ENCODE data around the gene PRMT1.
"Not testable (repeated sequence)": the region's sequence is repeated elsewhere in the genome, so short reads cannot be mapped to it uniquely, and the experiment has no call there.

The PRMT1 gene

DNA sequence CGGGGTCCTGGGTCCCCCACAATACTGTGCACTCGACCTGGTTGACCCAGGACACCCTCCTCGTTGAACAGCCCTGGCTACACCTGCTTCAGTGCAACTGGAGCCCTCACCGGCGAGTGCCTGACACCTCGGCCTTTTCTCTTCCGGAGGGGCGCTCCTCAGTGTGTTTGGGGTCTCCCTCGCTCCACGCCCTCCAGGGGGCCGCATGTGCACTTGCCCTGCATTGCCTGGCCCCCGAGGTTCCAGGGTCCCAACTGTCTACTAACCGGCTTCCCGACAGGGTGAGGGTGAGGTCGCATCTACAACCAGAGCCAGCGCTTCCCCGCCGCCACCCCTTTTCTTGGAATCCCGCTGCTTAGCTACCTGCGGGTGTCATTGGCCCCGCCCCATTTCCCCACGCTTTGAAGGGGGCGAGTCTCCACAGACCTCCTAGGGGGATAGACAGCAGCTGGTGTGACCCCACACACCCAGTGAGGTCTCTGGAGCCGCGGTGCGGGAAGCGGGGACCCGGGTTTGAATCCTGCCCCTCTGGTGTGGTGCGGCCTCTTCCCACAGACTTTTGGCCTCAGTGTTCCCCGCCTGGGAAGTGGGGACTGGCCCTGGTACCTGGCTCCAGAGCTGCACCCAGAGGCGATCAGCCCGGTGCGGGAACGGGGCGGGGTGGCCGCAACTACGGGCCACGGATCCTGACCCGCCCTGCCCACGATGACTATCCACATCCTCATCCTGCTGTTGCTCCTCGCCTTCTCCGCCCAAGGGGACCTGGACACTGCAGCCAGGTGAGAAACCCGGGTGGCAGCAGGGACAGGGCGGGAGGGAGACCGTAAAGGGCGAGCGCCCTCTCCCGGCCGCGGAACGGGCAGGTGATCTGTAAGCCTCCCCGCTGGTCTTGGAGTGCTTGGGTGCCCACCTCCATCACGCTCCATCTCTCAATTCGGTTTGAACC is 12.3 kb downstream of the PRMT1 start, which contains the start of gene ADM5:
Gene ADM5, plus strand, starts transcription at position 462 of the 946 bp plus-strand sequence. Its CDS starts 244 bp downstream, at position 706.
- no peak for DNase-seq

DNA sequence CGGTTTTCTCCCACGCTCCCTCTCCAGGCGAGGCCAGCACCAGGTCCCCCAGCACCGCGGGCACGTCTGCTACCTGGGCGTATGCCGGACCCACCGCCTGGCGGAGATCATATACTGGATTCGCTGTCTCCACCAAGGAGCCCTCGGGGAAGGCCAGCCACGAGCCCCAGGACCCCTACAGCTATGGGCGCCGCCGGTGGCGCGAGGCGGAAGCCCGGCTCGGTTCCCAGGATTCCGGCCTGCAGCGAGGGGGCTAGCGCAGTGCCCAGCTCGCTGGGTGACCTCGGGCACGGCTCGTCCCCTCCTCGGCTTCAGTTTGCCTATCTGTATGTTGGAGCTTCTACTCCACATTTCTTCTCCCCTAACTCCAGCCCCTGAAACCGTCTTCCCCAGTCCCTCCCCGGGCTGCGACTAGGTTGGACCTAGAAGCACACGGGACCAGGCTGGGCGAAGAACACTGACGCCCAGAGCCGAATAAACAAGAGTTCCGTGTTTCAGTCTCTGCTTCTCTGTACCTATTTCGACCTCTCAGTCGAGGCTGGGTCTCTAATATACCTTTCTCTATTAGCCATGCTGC is 13.1 kb downstream of the PRMT1 start:
- DNase-seq: no peak

DNA sequence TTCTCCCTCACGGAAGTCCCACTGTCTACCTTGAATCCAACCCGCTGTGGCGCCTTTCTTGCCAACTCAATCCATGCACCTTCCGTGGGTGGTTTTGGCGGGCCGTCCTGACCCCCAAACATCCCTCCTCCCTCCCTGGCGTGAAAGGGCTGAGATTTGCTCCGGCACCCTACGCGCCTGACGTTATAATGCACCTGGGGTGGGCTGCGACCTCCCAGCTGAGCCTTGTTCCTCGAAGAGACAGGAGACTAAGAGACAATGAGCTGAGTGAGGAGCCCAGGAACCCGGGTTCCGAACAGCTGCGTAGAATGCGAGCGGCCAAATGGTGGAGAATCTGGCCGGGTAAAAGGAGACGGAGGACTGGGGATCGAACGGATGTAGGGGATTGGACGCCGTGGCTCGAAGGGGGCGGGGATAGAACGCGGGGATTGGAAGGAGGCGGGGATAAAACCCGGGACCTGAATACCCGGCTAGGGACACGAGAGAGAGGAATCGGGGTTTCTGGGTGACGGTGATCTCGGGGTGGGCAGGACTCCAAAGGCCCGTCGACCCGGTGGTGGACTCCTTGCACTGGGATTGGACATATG is 13.7 kb downstream of the PRMT1 start, which contains the start of gene CPT1C:
Gene CPT1C, plus strand, starts transcription at position 461 of the 587 bp plus-strand sequence. CDS start 1,137 bp downstream, outside the sequence.
- DNase-seq: no peak

DNA sequence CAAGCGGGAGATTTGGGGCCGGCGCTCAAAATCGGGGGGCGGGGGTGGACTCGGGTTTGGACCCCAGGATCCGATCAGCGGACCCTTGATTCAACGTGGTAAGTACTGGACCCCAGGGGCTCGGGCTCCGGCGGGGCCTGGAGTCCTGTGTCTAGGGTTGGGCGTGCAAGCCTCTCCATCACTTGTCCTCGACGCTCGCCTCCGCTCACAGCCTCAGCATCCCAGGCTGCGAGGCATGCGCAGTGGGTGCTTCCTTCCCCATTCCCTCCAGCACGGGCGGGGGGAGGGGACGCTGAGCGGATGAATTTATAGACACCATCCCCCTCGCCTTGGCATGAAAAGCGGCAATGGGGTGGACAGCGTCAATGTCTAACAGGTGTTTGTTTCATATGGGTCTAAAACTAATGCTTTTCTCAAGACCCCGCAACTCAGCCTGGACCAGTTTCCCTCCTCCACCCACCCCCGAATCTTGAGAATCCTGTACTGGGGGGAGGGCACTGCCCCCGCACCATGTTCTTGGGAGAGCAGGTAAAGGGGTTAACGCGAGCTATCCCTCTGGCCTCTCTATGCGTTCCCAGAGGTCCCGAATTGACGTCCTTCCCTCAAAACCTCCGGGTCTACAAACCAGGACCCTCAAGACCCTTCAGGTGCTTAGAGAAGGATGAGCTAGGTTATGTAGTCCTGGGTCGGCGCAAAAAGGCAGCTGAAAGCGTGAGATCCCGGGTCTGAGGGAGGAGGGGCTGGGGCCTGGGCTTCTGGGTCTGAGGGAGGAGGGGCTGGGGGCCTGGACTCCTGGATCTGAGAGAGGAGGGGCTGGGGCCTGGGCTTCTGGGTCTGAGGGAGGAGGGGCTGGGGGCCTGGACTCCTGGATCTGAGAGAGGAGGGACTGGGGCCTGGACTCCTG is 14.4 kb downstream of the PRMT1 start:
- DNase-seq: peak; percentile 29

DNA sequence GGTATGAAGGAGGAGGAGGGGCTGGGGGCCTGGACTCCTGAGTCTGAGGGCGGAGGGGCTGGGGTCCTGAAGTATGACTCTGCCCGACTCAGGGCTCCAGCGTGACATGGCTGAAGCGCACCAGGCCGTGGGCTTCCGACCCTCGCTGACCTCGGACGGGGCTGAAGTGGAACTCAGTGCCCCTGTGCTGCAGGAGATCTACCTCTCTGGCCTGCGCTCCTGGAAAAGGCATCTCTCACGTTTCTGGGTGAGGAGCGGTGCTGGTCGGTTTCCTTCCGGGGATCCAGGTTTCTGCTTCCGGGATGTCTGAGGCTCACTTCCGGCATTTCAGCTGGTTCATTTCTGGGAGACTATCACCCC is 15.1 kb downstream of the PRMT1 start:
- no peak for DNase-seq

DNA sequence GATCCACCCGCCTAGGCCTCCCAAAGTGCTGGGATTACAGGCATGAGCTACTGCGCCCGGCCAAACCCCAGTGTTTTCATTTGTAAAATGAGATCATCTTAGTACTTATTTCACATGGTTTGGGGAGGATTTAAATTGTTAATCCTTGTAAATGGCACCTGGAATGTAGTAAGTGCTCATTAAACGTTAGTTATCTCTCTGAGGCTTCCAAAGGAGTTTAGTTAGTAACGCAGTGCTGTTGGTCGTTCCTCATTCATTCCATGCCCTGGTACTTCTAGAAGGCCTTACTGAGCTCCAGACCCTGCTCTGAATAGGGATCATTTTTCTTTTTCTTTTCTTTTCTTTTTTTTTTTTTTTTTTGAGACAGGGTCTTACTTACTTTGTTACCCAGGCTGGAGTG is 19.0 kb downstream of the PRMT1 start:
- DNase-seq: no peak

DNA sequence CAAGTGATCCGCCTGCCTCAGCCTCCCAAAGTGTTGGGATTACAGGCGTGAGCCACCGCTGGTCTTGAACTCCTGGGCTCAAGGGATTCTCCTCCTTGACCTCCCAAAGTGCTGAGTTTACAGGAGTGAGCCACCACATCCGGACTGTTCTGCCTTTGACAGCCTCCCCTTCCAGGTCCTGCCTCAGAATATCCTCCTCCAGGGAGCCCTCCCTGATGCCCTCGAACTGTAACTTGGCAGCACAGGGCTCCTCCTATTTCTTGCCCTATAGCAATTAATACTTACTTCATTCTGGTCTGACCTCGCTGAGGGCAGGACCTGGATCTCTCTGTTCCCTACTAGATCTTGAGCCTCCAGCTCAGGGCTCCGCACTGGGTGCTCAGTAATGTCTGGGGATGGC is 19.8 kb downstream of the PRMT1 start:
- no peak for DNase-seq

DNA sequence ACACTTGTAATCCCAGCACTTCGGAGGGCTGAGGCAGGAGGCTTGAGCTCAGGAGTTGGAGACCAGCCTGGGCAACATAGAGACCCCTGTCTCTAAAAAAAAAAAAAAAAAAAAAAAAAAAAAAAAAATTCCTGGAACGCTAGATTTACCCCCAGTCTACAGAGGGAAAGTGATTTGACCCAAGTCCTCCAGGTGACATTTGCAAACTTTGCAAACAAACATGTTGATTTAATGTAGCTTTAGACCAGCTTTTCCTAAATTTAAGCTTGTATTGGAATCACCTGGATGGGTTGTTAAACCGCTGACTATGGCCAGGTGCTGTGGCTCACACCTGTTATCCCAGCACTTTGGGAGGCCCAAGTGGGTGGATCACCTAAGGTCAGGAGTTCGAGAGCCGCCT is 22.3 kb downstream of the PRMT1 start:
- DNase-seq: no peak

DNA sequence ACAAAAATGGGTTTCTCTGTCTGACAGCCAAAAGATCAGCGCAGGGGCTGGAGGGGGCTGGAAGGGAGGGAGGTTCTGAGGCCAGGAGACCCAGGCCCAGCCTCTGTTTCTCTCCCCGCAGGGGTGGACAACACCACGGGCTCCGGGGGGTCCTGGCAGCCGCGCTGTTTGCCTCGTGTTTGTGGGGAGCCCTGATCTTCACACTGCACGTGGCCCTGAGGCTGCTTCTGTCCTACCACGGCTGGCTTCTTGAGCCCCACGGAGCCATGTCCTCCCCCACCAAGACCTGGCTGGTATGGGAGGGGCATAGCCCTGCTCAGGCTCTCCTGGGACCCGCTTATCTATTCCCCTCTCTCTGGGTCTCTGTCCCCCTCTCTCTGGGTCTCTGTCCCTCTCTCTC is 23.5 kb downstream of the PRMT1 start:
- DNase-seq: no peak

DNA sequence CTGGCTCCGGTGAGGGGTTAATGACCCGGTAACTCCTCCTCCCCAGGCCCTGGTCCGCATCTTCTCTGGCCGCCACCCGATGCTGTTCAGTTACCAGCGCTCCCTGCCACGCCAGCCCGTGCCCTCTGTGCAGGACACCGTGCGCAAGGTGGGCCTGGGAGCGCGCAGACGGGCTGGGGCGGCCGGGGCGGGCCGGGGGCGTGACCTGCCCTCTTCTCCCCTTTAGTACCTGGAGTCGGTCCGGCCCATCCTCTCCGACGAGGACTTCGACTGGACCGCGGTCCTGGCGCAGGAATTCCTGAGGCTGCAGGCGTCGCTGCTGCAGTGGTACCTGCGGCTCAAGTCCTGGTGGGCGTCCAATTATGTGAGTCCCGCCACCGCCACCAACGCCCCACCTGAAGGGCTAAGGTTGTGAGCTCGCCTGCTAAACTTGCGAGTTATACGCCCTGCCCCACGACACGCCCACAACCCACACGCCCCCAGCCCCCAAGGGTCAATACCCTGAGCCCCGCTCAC is 24.3 kb downstream of the PRMT1 start:
- DNase-seq: no peak

DNA sequence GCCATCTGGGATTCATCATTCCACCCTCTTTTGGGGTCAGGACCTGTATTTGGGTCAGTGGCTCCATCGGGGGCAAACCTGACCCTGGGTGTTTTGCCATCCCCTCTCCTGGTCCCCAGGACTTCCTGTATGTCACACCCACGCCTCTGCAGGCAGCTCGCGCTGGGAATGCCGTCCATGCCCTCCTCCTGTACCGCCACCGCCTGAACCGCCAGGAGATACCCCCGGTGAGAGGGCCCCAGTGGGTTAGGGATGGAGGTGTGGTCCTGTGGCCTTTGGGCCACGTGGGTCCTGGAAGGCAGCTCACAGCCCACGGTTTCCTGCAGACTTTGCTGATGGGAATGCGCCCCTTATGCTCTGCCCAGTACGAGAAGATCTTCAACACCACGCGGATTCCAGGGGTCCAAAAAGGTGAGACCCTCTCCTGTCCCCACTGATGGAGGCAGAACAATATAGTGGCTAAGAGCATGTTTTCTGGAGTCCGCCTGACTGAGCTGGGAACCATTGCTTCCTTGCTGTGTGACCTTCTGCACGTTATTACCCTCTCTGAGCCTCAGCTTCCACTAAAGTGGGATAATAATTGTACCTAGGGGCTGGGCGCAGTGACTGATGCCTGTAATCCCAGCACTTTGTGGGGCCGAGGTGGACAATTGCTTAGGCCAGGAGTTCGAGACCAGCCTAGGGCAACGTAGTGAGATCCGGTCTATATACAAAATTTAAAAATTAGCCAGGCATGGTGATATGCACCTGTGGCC is 28.0 kb downstream of the PRMT1 start:
- no peak for DNase-seq

DNA sequence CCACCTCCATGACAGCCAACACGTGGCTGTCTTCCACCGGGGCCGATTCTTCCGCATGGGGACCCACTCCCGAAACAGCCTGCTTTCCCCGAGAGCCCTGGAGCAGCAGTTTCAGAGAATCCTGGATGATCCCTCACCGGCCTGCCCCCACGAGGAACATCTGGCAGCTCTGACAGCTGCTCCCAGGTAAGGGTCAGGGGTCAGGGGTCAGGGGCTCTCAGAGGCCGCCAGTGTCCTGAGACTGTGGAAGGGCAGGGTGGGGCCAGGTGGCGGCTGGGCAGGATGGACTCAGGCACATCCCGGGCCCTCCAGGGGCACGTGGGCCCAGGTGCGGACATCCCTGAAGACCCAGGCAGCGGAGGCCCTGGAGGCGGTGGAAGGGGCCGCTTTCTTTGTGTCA is 28.8 kb downstream of the PRMT1 start:
- DNase-seq: no peak

DNA sequence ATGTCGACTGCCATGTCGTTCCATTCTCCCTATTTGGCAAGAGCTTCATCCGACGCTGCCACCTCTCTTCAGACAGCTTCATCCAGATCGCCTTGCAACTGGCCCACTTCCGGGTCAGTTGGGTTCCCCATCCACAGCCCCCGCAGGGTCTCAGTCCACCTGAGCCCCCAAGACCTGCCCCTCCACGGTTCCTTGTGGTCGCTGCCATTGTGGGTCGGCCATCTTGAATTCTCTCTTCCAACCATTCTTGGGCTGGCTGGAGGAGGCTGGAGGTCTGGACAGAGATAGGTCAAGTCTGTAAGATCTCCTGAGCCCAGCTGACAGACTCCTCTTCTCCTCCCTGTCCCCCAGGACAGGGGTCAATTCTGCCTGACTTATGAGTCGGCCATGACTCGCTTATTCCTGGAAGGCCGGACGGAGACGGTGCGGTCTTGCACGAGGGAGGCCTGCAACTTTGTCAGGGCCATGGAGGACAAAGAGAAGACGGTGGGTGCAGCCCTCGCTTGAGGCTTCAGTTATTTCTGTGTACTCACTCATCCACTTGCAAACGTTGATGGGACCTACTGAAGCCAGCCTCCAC is 33.4 kb downstream of the PRMT1 start:
- DNase-seq: no peak

DNA sequence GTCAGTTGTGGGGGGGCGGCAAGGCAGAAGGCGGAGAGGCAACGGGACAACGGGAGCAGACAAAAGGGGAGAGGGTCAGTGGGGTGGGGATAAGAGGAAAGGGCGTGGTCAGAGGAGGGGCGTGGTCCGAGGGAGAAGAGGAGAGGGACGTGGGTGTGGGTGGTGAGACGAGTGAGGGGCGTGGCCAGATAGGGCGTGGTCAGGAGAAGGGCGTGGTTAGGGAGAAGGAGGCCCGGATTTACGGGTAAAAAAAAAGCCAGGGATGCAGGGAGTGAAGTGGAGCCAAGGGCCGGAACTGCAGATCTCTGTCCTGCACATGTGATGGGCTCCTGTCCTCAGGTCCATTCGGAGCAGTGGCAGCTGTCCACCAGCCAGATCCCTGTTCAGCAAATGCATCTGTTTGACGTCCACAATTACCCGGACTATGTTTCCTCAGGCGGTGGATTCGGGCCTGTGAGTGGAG is 35.4 kb downstream of the PRMT1 start:
- DNase-seq: peak; percentile 53

DNA sequence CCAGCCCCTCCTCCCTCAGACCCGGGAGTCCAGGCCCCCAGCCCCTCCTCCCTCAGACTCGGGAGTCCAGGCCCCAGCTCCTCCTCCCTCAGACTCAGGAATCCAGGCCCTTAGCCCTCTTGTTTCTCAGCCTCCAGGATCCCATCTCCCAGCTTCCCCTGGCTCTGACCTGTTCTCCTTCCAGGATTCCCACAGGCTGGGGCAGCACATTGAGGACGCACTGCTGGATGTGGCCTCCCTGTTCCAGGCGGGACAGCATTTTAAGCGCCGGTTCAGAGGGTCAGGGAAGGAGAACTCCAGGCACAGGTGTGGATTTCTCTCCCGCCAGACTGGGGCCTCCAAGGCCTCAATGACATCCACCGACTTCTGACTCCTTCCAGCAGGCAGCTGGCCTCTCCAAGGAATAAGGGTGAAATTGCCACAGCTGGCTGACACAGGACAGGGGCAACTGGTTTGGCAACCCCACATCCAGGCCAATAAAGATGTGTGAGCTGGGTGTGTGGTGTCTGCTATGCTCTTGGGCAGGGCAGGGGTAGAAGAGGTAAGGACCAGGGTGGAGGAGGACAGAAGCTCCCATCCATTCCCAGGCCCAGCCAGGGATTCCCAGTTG is 36.3 kb downstream of the PRMT1 start:
- DNase-seq: no peak

DNA sequence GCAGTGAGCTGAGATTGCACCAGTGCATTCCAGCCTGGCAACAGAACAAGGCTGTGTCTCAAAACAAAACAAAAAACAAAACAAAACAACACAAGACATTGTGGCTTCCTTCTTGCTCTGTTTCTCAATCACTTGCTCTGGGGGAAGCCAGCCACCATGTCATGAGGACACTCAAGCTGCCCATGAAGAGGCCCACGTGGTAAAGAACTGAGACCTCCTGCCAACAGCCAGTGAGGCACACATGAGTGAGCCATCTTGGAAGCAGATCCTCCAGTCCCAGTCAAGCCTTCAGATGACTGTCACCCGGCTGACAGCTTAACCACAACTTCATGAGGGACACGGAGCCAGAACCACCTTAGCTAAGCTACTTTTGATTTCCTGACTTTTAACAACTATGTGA is 39.1 kb downstream of the PRMT1 start:
- no peak for DNase-seq

DNA sequence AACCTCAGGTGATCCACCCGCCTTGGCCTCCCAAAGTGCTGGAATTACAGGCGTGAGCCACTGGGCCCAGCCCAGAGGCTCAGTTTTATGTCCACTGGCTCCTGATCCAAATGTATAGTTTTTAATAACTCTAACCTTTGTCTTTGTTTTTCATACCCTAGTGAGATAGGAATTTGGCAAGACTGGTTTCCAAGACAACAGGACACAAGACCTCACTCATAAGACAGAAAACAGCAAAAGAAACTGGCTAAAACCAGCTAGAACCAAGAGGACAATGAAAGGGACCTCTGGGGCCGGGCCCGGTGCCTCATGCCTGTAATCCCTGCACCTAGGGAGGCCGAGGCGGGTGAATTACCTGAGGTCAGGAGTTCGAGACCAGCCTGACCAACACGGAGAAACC is 41.4 kb downstream of the PRMT1 start:
- no peak for DNase-seq

DNA sequence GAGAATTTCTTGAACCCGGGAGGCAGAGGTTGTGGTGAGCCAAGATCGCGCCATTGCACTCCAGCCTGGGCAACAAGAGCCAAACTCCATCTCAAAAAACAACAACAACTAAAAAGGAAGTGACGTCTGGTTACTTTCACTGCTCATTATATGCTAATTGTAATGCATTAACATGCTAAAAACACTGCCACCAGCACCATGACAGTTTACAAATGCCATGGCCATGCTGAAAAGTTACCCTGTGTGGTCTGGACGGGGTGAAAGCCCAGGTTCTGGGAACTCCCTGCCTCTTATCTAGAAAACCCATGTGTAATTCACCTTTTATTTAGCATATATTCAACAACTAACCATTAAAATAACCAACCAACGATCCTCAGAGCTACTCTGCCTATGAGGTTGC is 41.9 kb downstream of the PRMT1 start:
- peak; percentile 13 for DNase-seq

DNA sequence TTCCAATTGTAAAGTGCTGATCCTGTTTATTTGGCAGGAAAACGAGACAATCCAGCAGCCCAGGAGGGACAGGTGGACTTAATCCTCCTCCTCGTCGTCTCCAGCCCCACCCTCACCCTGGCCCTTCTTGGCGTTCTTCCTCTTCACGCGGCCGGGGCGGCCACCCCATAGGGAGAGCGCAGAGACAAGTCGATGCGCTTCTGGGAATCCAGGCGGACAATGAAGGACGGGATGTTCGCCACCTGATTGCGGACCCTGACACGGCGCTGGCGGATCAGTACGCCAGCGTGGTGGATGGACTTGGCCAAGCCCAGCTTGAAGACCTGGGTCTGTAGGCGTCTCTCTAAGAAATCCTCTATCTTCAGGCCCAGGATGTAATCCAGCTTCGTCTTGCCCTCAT is 42.3 kb downstream of the PRMT1 start:
- not testable (repeated sequence) for DNase-seq

DNA sequence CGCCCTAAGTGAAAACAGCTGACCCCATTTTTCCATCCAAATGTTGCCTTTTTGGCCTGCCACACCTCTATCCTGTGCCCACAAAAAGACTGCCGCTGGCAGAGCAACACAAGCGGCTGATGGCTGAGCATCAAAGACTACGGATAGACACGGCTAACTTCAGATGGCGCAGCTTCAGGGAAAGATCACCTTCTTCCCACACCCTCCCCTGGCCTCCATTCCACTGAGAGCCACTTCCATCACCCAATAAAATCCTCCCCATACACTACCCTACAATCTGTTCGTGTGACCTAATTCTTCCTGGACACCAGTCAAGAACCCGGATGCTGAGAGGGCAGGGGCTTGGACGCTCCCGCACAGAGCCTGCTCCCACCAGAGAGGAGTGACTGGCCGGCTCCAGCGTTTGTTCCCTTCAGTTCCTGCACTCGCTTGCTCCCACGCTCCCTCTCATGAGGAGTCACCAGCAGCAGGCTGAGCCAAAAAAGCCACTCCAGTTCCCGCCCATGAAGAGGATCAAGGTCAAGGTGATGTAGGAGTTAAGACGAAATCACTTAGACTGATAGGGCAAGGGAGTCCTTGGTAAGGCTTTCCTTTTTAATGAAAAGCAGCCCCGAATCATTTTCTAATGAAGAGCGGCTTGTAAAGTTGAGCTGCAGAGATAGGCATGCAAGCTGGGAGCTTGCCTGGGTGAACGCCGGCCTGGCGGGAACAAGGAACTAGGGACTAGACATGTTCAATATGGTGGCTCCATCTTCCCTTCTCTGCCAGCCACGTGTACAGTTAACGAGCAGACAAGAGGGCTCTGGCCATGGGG is 50.4 kb downstream of the PRMT1 start:
- DNase-seq: no peak

Data from hematopoietic multipotent progenitor cell treated with erythropoietin and hydrocortisone succinate and interleukin-3 and kit ligand, for 8 days (in vitro differentiated cells).